Measurements from ENCODE around the gene FSTL4. TPM values are rescaled to one million over a fixed set of nuclear protein-coding genes. Genes with fewer than 3 reads are reported as not detected.

The FSTL4 gene
- not detected in 2 replicates for total RNA-seq

DNA sequence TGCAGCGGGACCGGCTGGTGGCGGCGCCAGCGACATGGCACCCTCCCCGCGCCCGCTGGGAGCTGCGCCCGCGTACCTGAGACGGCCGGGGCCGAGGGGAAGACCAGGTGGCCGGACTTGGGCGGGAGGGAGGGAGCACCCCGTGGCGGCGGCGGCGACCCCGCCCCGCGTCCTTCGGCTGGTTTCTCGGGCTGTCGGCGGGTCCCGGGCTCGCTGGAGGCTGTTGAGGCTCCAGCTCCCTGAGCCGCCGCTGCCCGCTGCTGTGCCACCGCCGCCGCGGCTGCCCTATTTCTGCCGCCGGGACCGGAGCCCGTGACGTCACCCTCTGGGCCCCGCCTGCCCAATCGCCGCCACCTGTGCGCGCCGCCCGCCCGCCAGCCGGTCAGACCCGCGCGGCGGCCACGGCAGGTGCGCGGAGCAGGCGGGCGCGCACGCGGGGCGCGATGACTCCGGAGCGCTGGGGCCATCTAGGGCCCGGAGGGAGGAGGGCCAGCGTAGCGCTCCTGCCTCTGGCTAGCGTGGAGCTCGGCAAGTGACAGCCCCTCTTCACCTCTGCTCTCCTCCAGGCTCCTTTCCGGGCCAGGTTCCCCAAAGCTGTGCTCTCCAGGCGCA, at the start of gene FSTL4:
TSS of gene FSTL4 (minus strand) at position 293 of the 612 bp plus-strand sequence.

All from uterine smooth muscle cell (primary cell).